Measurements from ENCODE around the gene TGIF2.

DNA sequence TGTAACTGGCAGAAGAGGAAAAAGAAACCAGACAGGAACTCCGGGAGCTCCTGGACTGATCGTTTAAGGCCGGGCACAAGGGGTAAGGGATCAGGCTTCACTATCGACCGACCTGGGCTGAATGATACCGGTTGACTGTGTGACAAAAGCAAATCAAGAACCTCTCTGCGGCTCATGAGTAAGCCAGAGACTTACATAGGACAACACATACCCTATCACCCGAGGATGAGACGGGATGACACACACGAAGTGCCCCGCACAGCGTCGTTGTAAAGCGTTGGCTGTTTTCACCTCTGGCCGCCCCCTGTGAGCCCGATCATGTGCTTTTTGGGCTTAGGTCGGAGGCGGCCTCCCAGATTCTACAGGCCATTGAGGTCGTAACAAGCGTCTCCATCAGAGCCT, 695 bp upstream of the TGIF2 start:
- TF ChIP-seq, protein P1, sequence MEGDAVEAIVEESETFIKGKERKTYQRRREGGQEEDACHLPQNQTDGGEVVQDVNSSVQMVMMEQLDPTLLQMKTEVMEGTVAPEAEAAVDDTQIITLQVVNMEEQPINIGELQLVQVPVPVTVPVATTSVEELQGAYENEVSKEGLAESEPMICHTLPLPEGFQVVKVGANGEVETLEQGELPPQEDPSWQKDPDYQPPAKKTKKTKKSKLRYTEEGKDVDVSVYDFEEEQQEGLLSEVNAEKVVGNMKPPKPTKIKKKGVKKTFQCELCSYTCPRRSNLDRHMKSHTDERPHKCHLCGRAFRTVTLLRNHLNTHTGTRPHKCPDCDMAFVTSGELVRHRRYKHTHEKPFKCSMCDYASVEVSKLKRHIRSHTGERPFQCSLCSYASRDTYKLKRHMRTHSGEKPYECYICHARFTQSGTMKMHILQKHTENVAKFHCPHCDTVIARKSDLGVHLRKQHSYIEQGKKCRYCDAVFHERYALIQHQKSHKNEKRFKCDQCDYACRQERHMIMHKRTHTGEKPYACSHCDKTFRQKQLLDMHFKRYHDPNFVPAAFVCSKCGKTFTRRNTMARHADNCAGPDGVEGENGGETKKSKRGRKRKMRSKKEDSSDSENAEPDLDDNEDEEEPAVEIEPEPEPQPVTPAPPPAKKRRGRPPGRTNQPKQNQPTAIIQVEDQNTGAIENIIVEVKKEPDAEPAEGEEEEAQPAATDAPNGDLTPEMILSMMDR (IDR thresholded peaks at IDR 0.05; ENCODE audit: low read length) = no peak
- no peak for TF ChIP-seq EZH2 (IDR thresholded peaks at IDR 0.05; ENCODE audit: borderline replicate concordance, low read length)
